H1 (cell line): ENCODE measurements around the gene MAP10. TPM values are rescaled to one million over a fixed set of nuclear protein-coding genes. Genes with fewer than 3 reads are reported as not detected.

Experiments
- CTCF ChIA-PET: fragments of 300-600 bp; sonication (Branson Sonifier 250); formaldehyde crosslinking; loops from one replicate; lab custom pipeline; 2021; ENCODE audit not compliant: partially characterized antibody; lab: Charles Lee
- POLR2A ChIA-PET: fragments of 300-600 bp; sonication (Branson Sonifier 250); formaldehyde crosslinking; loops from one replicate; lab custom pipeline; 2021; ENCODE audit warnings: inconsistent platforms; ENCODE audit not compliant: partially characterized antibody; lab: Charles Lee
- DNase-seq, 2 experiments: peaks; one replicate each; pipeline versions ENCODE4 v3.0.0 to v3.0.0-alpha.2; 2010 to 2022; ENCODE audit warnings: low spot score in 2 of 2, low read depth in 1 of 2, mixed read lengths in 1 of 2
- FAIRE-seq: peaks from 2 replicates; lab custom pipeline; 2011; peaks lifted over from hg19 to GRCh38; lab: Jason Lieb, UNC
- H2AFZ ChIP-seq: 2 replicates; pipeline ENCODE4 v1.8.1; 2012; ENCODE audit warnings: low read length, inconsistent platforms
- H2AK5ac ChIP-seq: 2 replicates; pipeline ENCODE4 v1.6.1; 2013; ENCODE audit warnings: low read depth, low read length
- H2BK120ac ChIP-seq: replicated peaks from 2 replicates; pipeline ENCODE3; 2013; ENCODE audit warnings: low read depth, low read length, inconsistent platforms
- H2BK12ac ChIP-seq: 2 replicates; pipeline ENCODE4 v1.6.1; 2013; ENCODE audit warnings: low read depth, low read length
- H2BK15ac ChIP-seq: 2 replicates; pipeline ENCODE4 v1.6.1; 2013; ENCODE audit warnings: low read length
- H2BK20ac ChIP-seq: 2 replicates; pipeline ENCODE4 v1.6.1; 2013; ENCODE audit warnings: low read length
- H2BK5ac ChIP-seq: 2 replicates; pipeline ENCODE4 v1.6.1; 2013; ENCODE audit warnings: low read depth, low read length
- H3K14ac ChIP-seq: 2 replicates; pipeline ENCODE4 v1.6.1; 2013; ENCODE audit warnings: inconsistent platforms; ENCODE audit not compliant: insufficient read length
- H3K18ac ChIP-seq: 2 replicates; pipeline ENCODE4 v1.6.1; 2013; ENCODE audit warnings: low read length; ENCODE audit errors: extremely low read depth
- H3K23ac ChIP-seq: 2 replicates; pipeline ENCODE4 v1.6.1; 2013; ENCODE audit warnings: inconsistent platforms; ENCODE audit not compliant: insufficient read length
- H3K23me2 ChIP-seq: 2 replicates; pipeline ENCODE4 v1.6.1; 2013; ENCODE audit warnings: low read depth, low read length
- H3K27ac ChIP-seq: 2 replicates; pipeline ENCODE4 v1.6.1; 2011; ENCODE audit warnings: low read depth, low read length, inconsistent platforms
- H3K27me3 ChIP-seq, 4 experiments: replicated peaks in 1 of 4; 1 replicate in 1 of 4; 2 replicates in 3 of 4; pipeline versions ENCODE4 v1.6.1 to v1.8.1; 2011 to 2013; ENCODE audit warnings: low read length in 3 of 4, mild to moderate bottlenecking in 3 of 4, inconsistent platforms in 2 of 4, mixed read lengths in 2 of 4, moderate library complexity in 1 of 4; ENCODE audit not compliant: control insufficient read depth in 3 of 4, insufficient read depth in 3 of 4; ENCODE audit errors: extremely low read depth in 1 of 4
- H3K36me3 ChIP-seq, 4 experiments: 2 replicates each; pipeline versions ENCODE4 v1.6.1 to v1.8.1; 2011 to 2013; ENCODE audit warnings: mild to moderate bottlenecking in 4 of 4, low read length in 3 of 4, moderate library complexity in 2 of 4, control low read depth in 1 of 4, inconsistent platforms in 1 of 4; ENCODE audit not compliant: insufficient read depth in 4 of 4, control insufficient read depth in 2 of 4
- H3K4ac ChIP-seq: replicated peaks from 2 replicates; pipeline ENCODE3; 2013; ENCODE audit warnings: low read length, low read depth, mixed read lengths, inconsistent platforms; ENCODE audit not compliant: insufficient read length
- H3K4me1 ChIP-seq, 4 experiments: replicated peaks in 1 of 4; 1 replicate in 1 of 4; 2 replicates in 3 of 4; pipeline versions ENCODE4 v1.6.1 to v1.8.1; 2011 to 2013; ENCODE audit warnings: low read length in 3 of 4, inconsistent platforms in 2 of 4, mixed read lengths in 1 of 4; ENCODE audit not compliant: insufficient read depth in 4 of 4, control insufficient read depth in 3 of 4
- H3K4me2 ChIP-seq, 2 experiments: 2 replicates each; pipeline versions ENCODE4 v1.6.1 to v1.8.1; 2011 to 2013; ENCODE audit warnings: low read depth in 2 of 2, low read length in 2 of 2, control low read depth in 1 of 2, inconsistent platforms in 1 of 2, mild to moderate bottlenecking in 1 of 2; ENCODE audit not compliant: insufficient read depth in 1 of 2
- H3K4me3 ChIP-seq, 4 experiments: fragments of 200-600, 300-600 bp in 1 of 4; sonication (generic), shearing (Covaris generic), sonication (Bioruptor Twin) in 1 of 4; 2 replicates each; pipeline versions ENCODE4 v1.5.1 to v1.8.1; 2011 to 2016; ENCODE audit warnings: low read length in 4 of 4, low read depth in 3 of 4, control low read depth in 2 of 4, inconsistent platforms in 2 of 4, mild to moderate bottlenecking in 2 of 4, mixed read lengths in 1 of 4, moderate library complexity in 1 of 4; ENCODE audit not compliant: insufficient read depth in 2 of 4; ENCODE audit errors: extremely low read depth in 1 of 4
- H3K56ac ChIP-seq: replicated peaks from 2 replicates; pipeline ENCODE3; 2013; ENCODE audit warnings: low read depth, mild to moderate bottlenecking, mixed read lengths, low read length, inconsistent platforms; ENCODE audit not compliant: insufficient read length
- H3K79me1 ChIP-seq: 2 replicates; pipeline ENCODE4 v1.6.1; 2013; ENCODE audit warnings: low read depth, low read length, control low read depth
- H3K79me2 ChIP-seq, 2 experiments: 2 replicates each; pipeline versions ENCODE4 v1.6.1 to v1.8.1; 2012 to 2013; ENCODE audit warnings: low read length in 2 of 2, mild to moderate bottlenecking in 2 of 2, inconsistent platforms in 1 of 2; ENCODE audit not compliant: insufficient read depth in 2 of 2, control insufficient read depth in 1 of 2
- H3K9ac ChIP-seq, 4 experiments: replicated peaks in 1 of 4; 1 replicate in 1 of 4; 2 replicates in 3 of 4; pipeline versions ENCODE4 v1.6.1 to v1.8.1; 2011 to 2013; ENCODE audit warnings: low read depth in 3 of 4, low read length in 3 of 4, control low read depth in 2 of 4, mild to moderate bottlenecking in 2 of 4, moderate library complexity in 2 of 4, inconsistent platforms in 1 of 4; ENCODE audit errors: extremely low read depth in 1 of 4
- H3K9me3 ChIP-seq, 2 experiments: 2 replicates each; pipeline versions ENCODE4 v1.6.1 to v1.8.1; 2012 to 2013; ENCODE audit warnings: mild to moderate bottlenecking in 2 of 2, moderate library complexity in 2 of 2, control low read depth in 1 of 2, inconsistent platforms in 1 of 2, low read depth in 1 of 2, low read length in 1 of 2, mixed read lengths in 1 of 2; ENCODE audit not compliant: insufficient read depth in 2 of 2
- H4K20me1 ChIP-seq, 2 experiments: replicated peaks in 1 of 2; 2 replicates each; pipeline versions ENCODE3 to v1.8.1; 2011 to 2013; ENCODE audit warnings: inconsistent platforms in 2 of 2, low read length in 2 of 2, mild to moderate bottlenecking in 1 of 2; ENCODE audit not compliant: insufficient read depth in 2 of 2, control insufficient read depth in 1 of 2
- H4K5ac ChIP-seq: 2 replicates; pipeline ENCODE4 v1.6.1; 2013; ENCODE audit warnings: low read length, low read depth, mixed read lengths, inconsistent platforms; ENCODE audit not compliant: insufficient read length
- H4K8ac ChIP-seq: 2 replicates; pipeline ENCODE4 v1.8.0; 2013; ENCODE audit warnings: mild to moderate bottlenecking, moderate library complexity, low read length, inconsistent platforms; ENCODE audit not compliant: insufficient read depth; ENCODE audit errors: extremely low read depth
- H4K91ac ChIP-seq: replicated peaks from 2 replicates; pipeline ENCODE3; 2013; ENCODE audit warnings: low read length, mixed read lengths, inconsistent platforms; ENCODE audit not compliant: insufficient read length
- CREB1 ChIP-seq: IDR thresholded peaks from 2 replicates; pipeline ENCODE4 v1.6.1; 2012; ENCODE audit warnings: inconsistent platforms
- HDAC2 ChIP-seq, 2 experiments: fragments of 300-600 bp in 1 of 2; sonication (generic) in 1 of 2; IDR thresholded peaks; 2 replicates each; pipeline ENCODE4 v1.6.1; 2011 to 2012; ENCODE audit warnings: low read depth in 2 of 2, low read length in 2 of 2, mild to moderate bottlenecking in 2 of 2, moderate library complexity in 2 of 2, borderline replicate concordance in 1 of 2, inconsistent platforms in 1 of 2
- NANOG ChIP-seq: IDR thresholded peaks from 2 replicates; pipeline ENCODE4 v1.6.1; 2011; ENCODE audit warnings: low read length, low read depth, mild to moderate bottlenecking, inconsistent platforms; ENCODE audit not compliant: insufficient read depth, poor library complexity, severe bottlenecking
- POLR2A ChIP-seq, 2 experiments: IDR thresholded peaks; 1 replicate in 1 of 2; 2 replicates in 1 of 2; pipeline ENCODE4 v1.6.1; 2011; ENCODE audit warnings: low read depth in 2 of 2, low read length in 2 of 2, mild to moderate bottlenecking in 2 of 2; ENCODE audit errors: control extremely low read depth in 1 of 2
- SRF ChIP-seq: IDR thresholded peaks from 2 replicates; pipeline ENCODE4 v1.6.1; 2011; ENCODE audit warnings: mild to moderate bottlenecking, low read depth, low read length, moderate library complexity
- TAF7 ChIP-seq: optimal IDR thresholded peaks from 2 replicates; pipeline ENCODE3; 2011; ENCODE audit warnings: low read depth, mild to moderate bottlenecking, inconsistent platforms, low read length, moderate library complexity, borderline replicate concordance
- WGBS, 2 experiments: shearing (Covaris generic) in 1 of 2; methylation state at CpG; one replicate each; pipeline versions ENCODE4 v1.1.6 to v1.1.7; 2013 to 2015; ENCODE audit warnings: low lambda C conversion rate in 2 of 2, mixed read lengths in 2 of 2, inconsistent platforms in 1 of 2, low coverage in 1 of 2, missing lambda C conversion rate in 1 of 2; ENCODE audit not compliant: insufficient replicate concordance in 2 of 2, insufficient coverage in 1 of 2, insufficient read length in 1 of 2; ENCODE audit errors: extremely low coverage in 1 of 2, missing lambda C conversion rate in 1 of 2; 5-methylcytosine and 5-hydroxymethylcytosine counted together
- polyA plus RNA-seq, 7 experiments: library from polyadenylated mRNA; depleted of rRNA in 3 of 7; stranded (reverse) in 5 of 7; unstranded in 2 of 7; fragments of >200 nt in 5 of 7; fragments of 200-250 nt in 2 of 7; gene quantifications; 1 replicate in 5 of 7; 2 replicates in 1 of 7; 4 replicates in 1 of 7; pipeline versions ENCODE4 v1.2.1 to v1.2.3, GENCODE V29; 2011 to 2013; ENCODE audit warnings: missing spikeins in 2 of 7, mixed read lengths in 2 of 7
- total RNA-seq: library from RNA; stranded (reverse); fragmentation: NEBNext Ultra II Directional; extraction: Animal tissue kit (Norgen Biotek cat#: 25700); gene quantifications from 2 replicates; pipeline ENCODE4 v1.2.1, GENCODE V29; 2021

The MAP10 gene
- total and polyA plus RNA-seq, 2 of the 8 experiments (the other 6 are each of a cell fraction or from before 2014, with no cell fraction given): 1.5 to 3.5 TPM

DNA sequence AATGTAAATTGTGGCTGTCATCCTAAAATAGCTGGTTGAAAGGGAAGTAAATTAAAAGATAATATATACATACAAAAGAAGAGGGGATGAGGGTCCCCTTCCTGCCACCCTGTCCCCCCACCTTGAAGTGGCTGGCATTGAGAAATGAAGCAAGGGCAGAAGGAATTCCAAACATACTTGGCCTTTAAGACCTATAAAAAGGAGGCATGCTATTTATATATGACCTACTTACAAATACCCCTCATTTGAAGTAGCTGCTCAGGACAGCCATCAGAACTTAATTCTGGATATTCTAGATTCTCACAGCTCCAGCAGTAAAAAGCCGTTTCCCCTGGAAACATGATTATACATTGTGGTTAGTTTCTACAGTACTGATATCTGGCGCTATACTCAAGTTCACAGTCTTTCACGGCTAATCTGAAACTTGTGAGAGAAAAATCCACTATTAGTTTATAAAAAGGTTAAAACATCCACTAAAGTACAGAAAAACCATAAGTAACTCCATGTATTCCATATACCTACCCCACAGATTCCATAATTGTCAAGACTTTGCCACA is 9.6 kb upstream of the MAP10 start:
- H3K27ac ChIP-seq: no peak overlapping the region
- ChIA-PET CTCF (interaction anchor here (1.5 kb wide), 1 partner anchor 83 kb away, joined by 3 read pairs; no protein-coding TSS in a partner anchor), POLR2A (interaction anchor here (0.6 kb wide), 1 partner anchor 29 kb away, joined by 3 read pairs; no protein-coding TSS in a partner anchor)
- no peak overlapping the region for H2BK5ac ChIP-seq
- H3K4me3 ChIP-seq: no peak overlapping the region
- no peak overlapping the region for H2BK15ac ChIP-seq
- no peaks in the 10 kb centered on the region for H4K20me1 ChIP-seq
- WGBS, 2 experiments: 90% methylated on average over 3 of the region's 3 CpGs; no CpG with 5 or more reads in 1 of the 2 experiments
- TF ChIP-seq CREB1 (no peak), TAF7 (no peak), NANOG (no peak), HDAC2 (IDR thresholded peaks at IDR 0.05; ENCODE audit: borderline replicate concordance in 1 of 2, low read depth in 2 of 2, low read length in 2 of 2) (no peak), POLR2A (IDR thresholded peaks at IDR 0.05; ENCODE audit: control extremely low read depth in 1 of 2, low read depth in 2 of 2, low read length in 2 of 2) (no peak), SRF (no peak)
- no peak overlapping the region for H3K4me2 ChIP-seq
- H3K18ac ChIP-seq: no peak overlapping the region
- no peak overlapping the region for H2BK120ac ChIP-seq
- no peak overlapping the region for H3K56ac ChIP-seq
- H3K23me2 ChIP-seq: peaks cover 2% of the 10 kb centered on the region; the same call in 1 of the 2 replicates
- no peak overlapping the region for H4K91ac ChIP-seq
- no peak overlapping the region for H2AFZ ChIP-seq
- H3K4me1 ChIP-seq: no peaks in the 10 kb centered on the region
- H4K5ac ChIP-seq: no peak overlapping the region
- H3K9ac ChIP-seq: no peak overlapping the region
- DNase-seq: no peak
- no peak for FAIRE-seq
- H3K27me3 ChIP-seq: no peaks in the 10 kb centered on the region
- H3K9me3 ChIP-seq: no peaks in the 10 kb centered on the region
- no peak overlapping the region for H3K4ac ChIP-seq
- H3K79me1 ChIP-seq: no peaks in the 10 kb centered on the region
- H3K36me3 ChIP-seq: no peaks in the 10 kb centered on the region
- no peak overlapping the region for H3K14ac ChIP-seq
- no peak overlapping the region for H2BK20ac ChIP-seq
- H3K23ac ChIP-seq: no peak overlapping the region
- no peak overlapping the region for H2AK5ac ChIP-seq
- H4K8ac ChIP-seq: no peak overlapping the region
- H3K79me2 ChIP-seq: no peaks in the 10 kb centered on the region
- H2BK12ac ChIP-seq: no peak overlapping the region
